Stimulated activated CD4-positive, alpha-beta T cell treated with anti-CD3 and anti-CD28 coated beads, TNF-alpha, amount 100 ng/mL, for 4 hours (primary cell): ENCODE data around the gene MYH11.

Source experiments
- DNase-seq, 3 experiments: peaks; one replicate each; pipeline ENCODE4 v3.0.0-alpha.2; 2020; ENCODE audit warnings: low read depth in 3 of 3

The MYH11 gene

GRCh38 chr16:15856901-15857698 lies at the start of gene MYH11:
Gene MYH11 (minus strand): TSS chr16:15857028. CDS start chr16:15838252, 18,776 bp downstream.
- no peak for DNase-seq

- DNase-seq, result no peak
These were observed 49.6 kb upstream of the MYH11 start for GRCh38 chr16:15906439-15906838.

- no peak for DNase-seq
These were observed 47.1 kb upstream of the MYH11 start for GRCh38 chr16:15903960-15904359.

GRCh38 chr16:15900901-15901500 lies 44.2 kb upstream of the MYH11 start:
- no peak for DNase-seq

- no peak for DNase-seq
These were observed 43.5 kb upstream of the MYH11 start for GRCh38 chr16:15900357-15900756.

GRCh38 chr16:15899538-15900100 lies 42.8 kb upstream of the MYH11 start:
- DNase-seq, result no peak

- DNase-seq, result no peak
These were observed 41.8 kb upstream of the MYH11 start for GRCh38 chr16:15898654-15899053.

GRCh38 chr16:15897834-15898254 lies 41.0 kb upstream of the MYH11 start:
- DNase-seq, result no peak

GRCh38 chr16:15897121-15897780 lies 40.4 kb upstream of the MYH11 start:
- no peak for DNase-seq

GRCh38 chr16:15894571-15895374 lies 37.9 kb upstream of the MYH11 start:
- no peak for DNase-seq

- no peak for DNase-seq
These were observed 34.7 kb upstream of the MYH11 start for GRCh38 chr16:15891508-15891907.

GRCh38 chr16:15888072-15888976 lies 31.5 kb upstream of the MYH11 start, which contains the start of gene CEP20:
Gene CEP20 (minus strand): TSS chr16:15888603. CDS start chr16:15888585, 18 bp downstream.
- peak; percentile 99 to 100 (median 99) for DNase-seq

GRCh38 chr16:15887283-15887682 lies 30.5 kb upstream of the MYH11 start:
- DNase-seq, result no peak

- DNase-seq, result no peak
These were observed 29.2 kb upstream of the MYH11 start for GRCh38 chr16:15886078-15886477.

- no peak for DNase-seq
These were observed 28.8 kb upstream of the MYH11 start for GRCh38 chr16:15885560-15886001.

GRCh38 chr16:15882563-15882962 lies 25.7 kb upstream of the MYH11 start:
- no peak for DNase-seq

GRCh38 chr16:15881794-15882379 lies 25.1 kb upstream of the MYH11 start:
- no peak for DNase-seq

- DNase-seq, result no peak
These were observed 23.8 kb upstream of the MYH11 start for GRCh38 chr16:15880434-15881308.

- no peak for DNase-seq
These were observed 22.5 kb upstream of the MYH11 start for GRCh38 chr16:15879255-15879811.
